GM19452 (cell line): Measurements from ENCODE around the gene CDC42BPG.
"Not testable (repeated sequence)": the region's sequence is repeated elsewhere in the genome, so short reads cannot be mapped to it uniquely, and the experiment has no call there.

Experiments
- ATAC-seq: cut with Tn5 transposase; IDR thresholded peaks from one replicate; pipeline ENCODE4 v1.9.1; 2021; ENCODE audit not compliant: unreplicated experiment

The CDC42BPG gene

DNA sequence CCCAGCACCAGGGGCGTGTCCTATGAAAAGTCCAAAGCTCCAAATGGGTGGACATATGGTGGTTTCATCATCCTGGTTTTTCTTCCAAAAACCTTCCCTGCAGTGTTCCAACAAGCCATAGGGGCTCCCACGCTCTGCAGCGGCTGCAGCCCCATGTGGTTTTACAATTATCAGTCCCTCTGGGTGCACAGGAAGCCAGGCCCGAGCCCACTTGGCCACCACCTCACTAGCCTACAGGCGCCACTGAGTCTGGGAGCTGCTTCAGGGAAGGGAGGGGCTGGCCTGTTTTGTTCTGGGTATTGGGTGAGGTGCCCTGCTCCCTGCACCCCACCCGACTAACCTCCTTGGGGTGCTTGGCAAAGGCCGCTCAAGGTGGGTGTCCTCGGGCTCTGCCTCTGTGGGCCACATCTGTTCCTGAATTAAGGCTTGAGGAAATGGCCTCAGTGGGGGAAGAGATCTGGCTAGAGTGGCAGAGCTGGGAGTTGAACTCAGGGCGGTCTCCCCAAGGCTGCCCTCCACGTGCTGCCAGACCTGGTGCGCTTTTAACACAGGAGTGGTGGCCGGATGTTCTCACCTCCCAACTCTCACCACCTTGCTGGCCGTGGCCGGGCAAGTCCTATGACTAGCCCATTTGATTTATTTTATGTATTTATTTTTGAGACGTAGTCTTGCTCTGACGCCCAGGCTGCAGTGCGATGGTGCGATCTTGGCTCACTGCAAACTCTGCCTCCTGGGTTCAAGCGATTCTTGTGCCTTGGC, 5.3 kb upstream of the CDC42BPG start:
- no peak for ATAC-seq

DNA sequence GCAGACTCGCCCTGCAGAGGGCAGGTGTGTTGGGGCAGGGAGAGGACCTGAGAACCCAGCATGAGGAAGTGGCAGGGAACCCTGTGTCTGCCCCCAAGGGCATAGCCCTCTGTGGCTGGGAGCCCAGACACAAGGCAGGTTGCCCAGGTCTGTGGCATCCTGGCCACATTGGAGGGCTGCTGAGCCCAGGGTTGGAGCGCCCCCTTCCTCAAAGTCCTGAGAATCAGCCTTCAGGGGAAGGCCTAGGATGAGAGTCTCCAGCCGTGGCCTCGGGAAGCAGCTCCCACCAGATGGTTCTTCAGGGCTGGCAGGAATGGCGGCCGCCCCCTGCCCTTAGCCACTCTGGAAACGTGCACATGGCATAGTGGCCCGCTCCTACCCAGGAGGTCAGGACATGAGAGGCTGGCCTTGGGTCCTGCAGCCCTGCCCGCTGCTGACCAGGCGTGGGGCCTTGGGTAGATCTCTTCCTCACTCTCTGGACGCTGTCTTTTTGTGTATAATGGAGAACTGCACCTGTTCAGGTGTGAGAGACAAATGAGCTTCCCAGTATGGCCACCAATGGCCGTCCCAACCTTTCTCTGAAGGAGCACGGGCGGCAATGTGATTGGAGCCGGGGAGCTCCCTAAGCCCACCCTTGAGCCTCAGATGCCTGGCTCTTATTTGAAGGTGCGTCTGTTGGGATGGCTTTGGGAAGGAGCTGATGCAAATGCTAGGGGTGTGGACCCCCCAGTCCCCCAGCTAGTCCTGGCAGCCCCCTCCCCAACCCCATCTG, 4.6 kb upstream of the CDC42BPG start:
- ATAC-seq: no peak

DNA sequence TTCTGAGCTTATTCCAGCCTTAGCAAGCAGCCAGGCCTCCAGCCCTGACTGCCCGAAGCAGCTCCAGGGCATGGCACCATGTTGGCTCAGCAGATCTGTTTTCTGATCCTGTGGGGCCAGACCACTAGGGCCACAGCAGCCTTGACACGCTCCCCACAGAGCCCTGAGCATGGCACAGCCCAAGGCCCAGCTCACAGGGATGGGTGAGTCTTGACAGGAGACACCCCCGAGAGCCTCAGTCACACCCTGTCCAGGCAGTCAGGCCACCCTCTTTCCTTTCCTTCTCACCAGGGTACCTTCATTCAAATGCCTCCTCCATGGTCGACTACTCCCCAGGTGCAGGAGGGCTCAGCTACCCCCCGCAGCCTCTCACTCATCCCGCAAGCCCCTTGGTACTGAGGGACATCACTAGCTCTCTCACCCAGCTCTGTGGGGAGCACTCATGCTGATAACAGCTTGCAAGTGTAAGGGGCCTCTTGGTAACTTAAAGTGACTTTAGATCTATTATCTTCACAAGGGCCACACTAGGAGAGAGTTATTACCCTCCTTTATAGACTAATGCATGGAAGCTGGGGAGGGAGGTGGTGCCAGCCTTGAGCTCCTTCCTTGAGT, 3.9 kb upstream of the CDC42BPG start:
- ATAC-seq: no peak

DNA sequence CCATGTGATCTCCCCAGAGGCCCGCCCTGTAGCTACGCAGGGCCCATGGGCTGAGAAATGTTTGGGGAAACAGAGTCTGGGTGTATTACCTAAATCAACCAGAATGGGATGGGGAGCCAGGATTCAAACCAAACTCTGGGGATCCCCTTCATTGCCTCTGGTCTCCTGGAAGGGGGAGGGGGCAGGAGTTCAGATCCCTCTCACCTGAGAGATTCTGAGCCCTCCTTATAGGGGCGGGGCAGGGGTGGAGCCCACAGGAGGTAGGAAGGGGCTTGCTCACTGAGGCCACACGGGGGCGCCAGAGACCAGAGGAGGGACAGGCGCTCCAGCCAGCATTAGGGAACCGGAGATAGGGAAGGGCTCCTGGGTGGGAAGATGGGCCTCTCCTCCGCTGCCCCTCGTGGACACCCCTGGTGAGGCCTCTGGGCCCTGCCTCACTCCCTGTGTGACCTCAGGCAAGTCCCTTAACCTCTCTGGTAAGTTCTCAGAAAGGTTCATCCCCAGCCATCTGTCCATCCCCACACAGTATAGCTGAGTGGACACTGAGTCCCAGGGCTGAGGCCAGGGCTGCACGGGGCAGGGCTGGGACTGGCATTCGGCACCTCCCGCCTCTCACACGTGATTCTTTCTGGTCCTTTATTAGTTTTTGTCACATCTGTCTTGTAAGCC, 2.7 kb upstream of the CDC42BPG start:
- no peak for ATAC-seq

DNA sequence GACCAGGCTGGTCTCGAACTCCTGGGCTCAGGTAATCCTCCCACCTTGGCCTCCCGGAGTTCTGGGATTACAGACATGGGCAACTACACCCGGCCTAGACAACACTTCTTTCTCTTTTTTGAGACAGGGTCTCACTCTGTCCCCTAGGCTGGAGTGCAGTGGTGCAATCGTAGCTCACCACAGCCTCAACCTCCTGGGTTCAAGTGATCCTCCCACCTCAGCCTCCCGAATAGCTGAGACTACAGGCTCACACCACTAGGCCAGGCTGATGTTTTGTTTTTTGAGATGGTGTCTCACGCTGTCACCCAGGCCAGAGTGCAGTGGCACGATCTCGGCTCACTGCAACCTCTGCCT, 1.3 kb upstream of the CDC42BPG start:
- not testable (repeated sequence) for ATAC-seq

DNA sequence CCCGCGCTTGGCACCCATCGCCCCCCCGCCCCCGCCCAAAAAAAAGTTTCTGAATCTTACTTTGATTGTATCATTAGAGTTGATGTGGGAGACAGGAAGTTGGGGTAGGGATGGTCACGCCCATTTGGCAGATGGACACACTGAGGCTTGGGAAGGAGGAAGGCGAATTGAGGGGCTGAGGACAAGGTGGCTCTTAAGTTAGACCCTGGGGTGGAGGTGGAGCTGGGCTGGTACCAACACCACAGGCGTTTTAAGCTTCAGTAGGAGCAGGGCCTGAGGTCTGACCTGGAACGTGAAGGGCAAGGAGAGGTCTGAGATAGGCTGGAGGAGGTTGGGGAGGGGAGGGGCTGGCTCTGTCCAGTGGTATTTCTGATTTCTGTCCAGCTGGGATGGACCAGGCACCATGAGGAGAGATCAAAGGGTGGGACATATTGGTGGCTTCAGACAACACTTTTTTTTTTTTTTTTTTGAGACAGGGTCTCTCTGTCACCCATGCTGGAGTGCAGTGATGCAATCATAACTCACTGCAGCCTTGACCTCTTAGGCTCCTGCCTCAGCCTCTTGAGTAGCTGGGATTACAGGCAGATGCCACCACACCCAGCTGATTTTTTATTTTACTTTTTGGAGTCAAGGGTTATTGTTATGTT, 799 bp upstream of the CDC42BPG start:
- ATAC-seq: no peak

DNA sequence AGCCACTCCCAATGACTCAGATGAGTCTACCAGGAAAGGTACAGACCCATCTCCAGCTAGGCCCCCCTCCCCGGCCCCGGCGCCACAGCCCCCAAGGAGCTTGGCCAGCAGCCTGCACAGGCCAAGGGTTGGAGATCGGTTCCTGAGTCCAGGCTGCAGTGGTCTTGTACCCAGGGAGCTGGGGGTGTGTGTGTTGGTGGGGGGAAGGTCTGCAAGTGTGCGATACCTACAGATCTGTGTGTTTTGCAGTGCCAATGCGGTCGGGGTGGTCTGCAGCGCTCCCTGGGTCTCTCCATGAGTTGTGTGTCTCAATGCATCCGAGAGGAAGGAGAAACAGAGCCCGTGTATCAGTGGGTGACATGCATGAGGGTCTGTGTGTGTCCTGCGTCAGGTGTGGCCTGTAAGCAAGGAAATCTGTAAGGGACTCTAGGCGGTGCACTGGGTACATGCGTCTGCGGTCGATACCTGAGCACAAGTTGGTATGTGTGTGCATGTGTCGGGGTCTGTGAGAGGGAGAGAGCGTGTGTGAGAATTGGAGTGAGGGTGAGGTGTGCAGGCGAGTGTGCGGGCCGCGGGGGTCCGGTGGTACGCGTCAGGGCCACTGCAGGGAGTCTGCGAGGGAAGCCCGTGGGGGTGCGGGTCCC, 645 bp downstream of the CDC42BPG start:
- ATAC-seq: no peak

DNA sequence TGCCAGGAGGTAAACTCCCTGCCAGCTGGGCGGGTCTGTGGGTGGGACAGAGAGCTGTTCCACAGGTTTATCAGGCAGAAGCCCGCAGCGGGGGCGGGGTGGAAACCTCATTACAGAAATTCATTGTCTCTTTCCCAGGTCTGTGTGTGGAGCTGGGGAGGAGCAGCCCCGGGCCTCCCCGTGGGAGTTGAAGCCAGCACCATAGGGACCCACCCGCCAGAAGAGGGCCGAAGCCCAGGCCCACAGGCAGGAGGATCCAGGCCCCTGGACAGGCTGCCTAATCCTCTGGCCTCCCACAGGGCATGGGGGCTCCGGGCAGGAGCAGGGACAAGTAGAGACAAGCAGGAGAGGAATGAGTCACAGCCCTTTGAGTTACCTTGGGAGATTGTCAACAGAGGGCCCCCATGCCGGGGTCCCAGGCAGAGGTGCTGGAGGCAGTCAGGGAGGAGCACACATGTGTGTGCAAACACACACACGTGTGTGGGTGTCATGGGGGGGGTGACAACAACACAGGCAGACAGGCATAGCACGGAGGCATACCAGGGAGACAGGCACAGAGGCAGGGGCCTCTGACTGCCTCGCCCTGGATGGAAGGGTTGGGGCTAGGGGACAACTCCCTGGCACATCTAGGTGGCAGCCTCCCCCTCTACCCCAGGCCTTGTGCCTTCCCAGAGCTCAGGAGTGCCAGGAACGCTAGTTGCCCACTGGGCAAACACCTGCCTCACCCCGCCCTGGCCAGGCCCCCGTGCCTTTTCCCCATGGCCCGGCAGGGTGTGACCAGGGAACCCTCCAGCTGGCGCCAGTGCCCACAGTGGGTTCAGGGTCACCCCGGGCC, 1.4 kb downstream of the CDC42BPG start:
- ATAC-seq: no peak

DNA sequence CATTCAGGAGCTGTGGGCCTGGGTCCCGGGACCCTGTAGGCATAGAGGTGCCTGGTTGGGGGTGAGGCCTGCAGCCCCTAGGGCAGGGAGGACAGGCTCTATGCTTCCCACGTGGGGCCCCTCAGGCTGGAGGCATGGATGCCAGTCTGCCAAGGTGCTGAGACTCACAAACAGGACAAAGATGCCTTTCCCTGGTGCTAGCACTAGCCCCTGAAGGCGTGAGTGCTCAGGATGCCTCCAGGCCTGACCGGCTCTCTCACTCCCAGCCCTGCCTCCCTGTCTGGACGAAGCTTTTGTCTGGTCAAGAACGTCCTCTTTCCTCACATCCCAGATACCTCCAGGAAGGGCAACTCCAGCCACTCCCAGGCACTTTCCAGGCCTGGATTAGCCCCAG, 2.1 kb downstream of the CDC42BPG start:
- no peak for ATAC-seq

DNA sequence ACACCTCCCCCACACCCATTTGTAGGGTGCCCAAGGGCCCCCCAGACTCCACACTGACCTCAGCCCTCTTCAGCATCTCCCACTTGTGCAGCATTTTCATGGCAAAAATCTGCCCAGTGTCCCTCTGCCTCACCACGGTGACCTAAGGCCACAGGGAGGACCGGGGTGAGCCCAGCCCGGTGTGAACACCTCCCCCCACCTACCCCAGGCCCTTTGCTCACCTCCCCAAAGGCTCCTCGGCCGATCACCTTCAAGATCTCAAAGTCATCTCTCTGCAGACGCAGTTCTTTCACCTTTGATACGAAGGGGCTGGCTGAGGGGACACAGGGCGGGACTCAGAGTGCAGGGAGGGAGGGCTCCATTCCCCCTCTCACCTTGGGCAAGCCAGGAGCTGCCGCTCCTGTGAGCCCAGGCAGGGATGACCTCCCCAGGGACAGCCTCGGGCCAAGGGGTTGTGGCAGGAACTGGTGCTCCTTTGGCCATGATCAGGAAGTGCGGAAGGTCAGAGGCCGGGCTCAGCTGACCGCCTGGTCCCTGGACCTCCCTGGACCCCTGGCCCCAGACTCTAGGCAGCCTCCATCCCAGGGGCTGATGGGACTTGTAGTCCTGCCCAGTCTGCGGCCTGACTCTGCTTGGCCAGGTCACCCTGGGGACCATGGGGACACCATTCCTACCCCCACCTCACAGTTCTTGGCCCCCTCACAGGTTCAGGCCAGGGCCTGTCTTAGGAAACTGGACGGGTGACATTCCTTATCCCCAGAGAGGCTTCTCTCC, 2.7 kb downstream of the CDC42BPG start:
- no peak for ATAC-seq

DNA sequence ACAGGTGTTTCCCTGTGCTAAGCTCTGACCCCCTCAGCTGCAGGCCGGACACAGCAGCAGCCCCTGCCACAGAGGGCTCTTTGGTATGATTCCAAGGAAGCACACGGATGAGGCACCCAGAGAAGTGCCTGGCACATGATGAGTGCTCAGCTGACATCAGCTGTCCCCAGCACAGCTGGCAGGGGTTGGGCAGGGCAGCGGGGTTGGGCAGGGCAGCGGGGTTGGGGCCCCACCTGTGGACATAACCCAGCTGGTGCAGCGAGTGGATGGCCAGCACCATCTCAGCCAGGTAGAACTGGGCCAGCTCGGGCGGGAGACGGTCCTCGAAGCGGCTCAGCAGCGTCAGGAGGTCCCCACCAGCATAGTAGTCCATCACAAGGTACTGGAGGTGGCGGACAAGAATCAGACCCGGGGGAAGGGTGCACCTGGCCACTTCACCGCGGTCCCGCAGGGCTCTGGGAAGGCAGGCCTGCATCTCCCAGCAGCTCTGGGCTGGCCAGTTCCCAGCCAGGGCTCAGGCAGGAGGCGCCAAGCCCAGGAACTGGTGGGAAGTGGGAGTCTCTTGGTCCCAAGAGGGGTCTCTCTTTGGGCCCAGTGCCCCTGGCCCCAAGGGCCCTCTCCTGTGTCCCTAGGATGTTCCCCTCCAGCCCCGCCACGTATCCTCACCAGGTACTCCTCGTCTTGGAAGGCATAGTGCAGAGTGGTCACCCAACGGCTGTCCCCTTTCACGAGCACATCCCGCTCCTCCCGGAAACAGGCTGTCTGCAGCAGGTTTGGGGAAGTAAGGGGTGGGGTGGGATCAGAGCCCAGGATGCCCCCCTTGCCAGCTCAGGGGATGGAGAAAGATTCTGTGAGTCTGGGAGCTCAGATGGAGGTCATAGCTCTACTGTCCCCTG, 4.3 kb downstream of the CDC42BPG start:
- ATAC-seq: no peak

DNA sequence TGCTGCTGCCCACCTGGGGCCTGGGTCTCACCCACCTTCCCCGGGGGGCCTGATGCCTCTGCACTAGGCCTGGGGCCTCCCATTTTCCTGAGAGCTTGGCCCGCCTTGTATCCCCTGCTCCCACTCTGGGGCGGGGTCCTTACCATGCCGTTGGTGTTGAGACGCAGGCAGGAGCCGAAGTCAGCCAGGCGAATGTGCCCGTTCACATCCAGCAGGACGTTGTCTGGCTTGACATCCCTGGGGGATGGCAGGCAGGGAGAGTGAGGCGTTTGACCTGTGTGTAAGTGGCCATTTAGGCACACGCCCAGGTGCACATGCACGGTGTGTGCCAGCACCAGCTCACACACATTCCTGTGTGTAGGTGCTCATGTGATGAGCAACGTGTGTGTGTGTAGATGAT, 5.1 kb downstream of the CDC42BPG start:
- no peak for ATAC-seq

DNA sequence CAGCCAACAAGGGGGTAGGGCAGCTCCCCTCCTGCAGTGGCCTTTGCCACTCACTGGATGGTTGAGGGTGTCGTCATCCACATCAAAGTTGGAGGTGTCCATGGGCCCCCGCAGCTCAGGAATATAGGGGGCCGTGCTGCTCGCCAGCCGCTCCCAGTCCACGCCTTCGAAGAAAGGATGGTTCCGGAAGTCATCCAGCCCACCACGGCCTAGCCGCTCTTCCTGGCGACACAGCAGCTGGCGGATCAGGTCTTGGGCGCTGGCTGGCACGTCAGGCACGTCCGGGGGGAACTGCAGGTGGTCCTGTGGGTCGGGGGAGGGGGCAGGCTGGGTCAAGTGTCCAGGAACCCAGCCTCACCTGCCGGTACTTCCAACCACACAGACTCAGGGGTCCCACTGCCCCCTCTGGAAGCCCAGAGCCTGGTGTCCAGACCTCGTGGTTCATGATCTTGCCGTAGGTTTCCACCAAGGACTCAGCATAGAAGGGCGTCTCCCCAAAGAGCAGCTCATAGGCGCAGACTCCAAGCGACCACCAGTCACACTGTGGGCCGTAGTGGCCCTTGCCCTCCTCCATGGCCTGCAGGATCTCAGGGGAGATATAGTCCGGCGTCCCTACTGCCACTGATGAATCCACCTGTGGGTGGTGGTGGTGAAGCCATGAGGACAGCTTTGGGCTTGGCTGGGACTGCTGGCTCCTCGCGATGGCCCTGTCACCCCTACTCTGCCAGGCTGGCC, 5.7 kb downstream of the CDC42BPG start:
- no peak for ATAC-seq

DNA sequence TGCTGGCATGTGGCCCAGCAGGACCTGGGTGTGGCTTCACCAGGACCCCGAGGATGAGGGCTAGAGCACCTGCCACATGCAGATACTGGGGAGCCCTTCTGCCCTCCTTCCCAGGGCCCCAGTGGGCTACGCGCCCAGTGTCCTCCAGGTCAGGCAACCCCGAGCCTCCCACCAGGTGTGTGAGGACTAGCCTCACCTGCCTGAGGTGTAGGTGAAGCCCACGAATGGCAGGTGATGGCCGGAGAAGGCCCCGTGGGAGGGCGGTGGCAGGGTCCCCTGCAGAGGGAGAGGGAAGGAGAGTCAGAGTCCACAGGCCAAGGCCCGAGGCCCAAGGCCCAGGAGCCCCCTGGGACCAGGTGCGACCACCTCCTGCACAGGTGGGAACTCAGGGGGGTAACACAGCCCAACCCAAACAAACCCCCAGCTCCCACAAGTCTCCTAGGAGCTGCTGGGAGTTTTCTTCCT, 6.5 kb downstream of the CDC42BPG start:
- ATAC-seq: no peak

DNA sequence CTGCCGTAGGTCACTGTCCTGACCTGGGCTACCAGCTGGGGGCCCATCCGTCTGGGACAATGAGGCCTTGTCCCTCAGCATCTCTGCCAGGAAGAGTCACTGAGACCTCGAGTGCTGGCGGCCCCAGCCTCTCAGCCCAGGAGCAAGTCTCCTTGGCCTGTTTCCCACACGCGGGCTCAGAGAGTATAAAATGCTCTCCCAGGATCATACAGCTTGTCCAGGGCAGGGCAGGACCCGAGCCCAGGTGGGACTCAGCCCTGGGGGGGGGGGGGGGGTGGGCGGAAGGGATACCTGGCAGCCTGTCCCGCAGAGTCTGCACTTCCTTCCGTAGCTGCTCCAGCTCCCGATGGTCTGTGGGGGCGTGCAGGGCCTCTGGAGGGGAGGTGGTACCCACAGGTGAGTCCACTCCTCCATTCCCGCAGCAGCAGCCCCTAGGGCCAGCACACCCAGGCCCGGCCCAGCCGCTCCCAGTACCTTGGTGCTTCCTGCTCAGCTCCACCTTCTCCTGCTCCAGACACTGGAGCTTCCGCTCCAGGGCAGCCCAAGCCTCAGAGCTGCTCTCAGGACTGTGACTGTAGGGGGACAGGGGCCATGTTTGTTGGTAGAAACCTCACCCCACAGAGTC, 7.9 kb downstream of the CDC42BPG start:
- no peak for ATAC-seq

DNA sequence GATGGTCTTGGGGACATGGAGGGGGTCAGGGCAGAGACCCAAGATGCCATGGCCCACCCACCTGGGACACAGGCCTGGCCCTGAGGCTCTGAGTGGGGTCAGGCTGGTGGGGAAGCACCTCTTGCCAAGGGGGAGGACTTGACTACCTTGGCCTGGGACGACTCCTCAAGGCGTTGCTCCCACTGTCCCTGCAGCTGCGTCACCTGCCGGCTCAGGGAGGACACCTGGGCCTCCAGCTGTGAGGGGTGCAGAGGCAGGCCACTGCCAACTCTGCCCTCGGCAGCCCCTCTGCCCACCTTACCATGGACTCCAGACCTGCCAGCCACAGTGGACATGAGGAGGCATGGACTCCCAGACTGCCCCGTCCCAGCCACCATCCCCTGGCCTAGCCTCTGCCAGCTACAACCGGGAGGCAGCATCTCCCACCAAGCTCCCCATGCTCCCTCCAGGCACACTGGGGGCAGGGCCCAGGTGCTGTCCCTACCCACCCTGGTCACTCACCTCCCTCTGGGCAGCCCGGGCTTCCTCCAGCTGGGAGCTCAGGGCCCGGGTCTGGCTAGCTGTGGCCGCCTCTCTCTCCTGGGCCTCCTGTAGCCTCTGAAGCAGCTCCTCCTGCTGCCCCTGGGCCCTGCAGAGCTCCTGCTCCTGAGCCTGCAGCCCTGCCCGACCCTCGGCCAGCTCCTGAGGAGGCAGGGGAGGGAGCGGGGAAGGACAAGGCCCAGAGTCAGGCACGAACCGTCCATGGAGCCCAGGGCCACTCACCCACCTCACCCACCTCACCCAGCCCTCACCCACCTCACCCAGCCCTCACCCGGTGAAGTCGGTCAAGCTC, 8.6 kb downstream of the CDC42BPG start:
- ATAC-seq: no peak
